ENCODE results near the gene NEDD8.
A peak's percentile ranks its signal among the peaks of the same experiment; 100 is the strongest.

NEDD8 gene

GRCh38 chr14:24255438-24255837 is 23.3 kb upstream of the NEDD8 start:
- DNase-seq: no peak
- Histone ChIP-seq H3K27ac (no peak overlapping the region), H3K4me3 (ENCODE audit: low read depth, low read length) (no peak overlapping the region), H3K27me3 (replicated peaks) (no peaks in the 10 kb centered on the region), H3K36me3 (replicated peaks) (no peaks in the 10 kb centered on the region)
- in situ Hi-C loops (cut with HindIII; ENCODE audit: low pct_ligation_motif_present, low sequenced_read_pairs): no loop called here
- TF ChIP-seq CTCF (IDR thresholded peaks at IDR 0.05; ENCODE audit: low read depth, low read length, missing control alignments): no peak

GRCh38 chr14:24254630-24255392 is 22.6 kb upstream of the NEDD8 start:
- Histone ChIP-seq H3K27ac (no peak overlapping the region), H3K27me3 (replicated peaks) (no peaks in the 10 kb centered on the region), H3K36me3 (replicated peaks) (no peaks in the 10 kb centered on the region), H3K4me3 (ENCODE audit: low read depth, low read length) (no peak overlapping the region)
- no peak for DNase-seq
- in situ Hi-C loops (cut with HindIII; ENCODE audit: low pct_ligation_motif_present, low sequenced_read_pairs): no loop called here
- no peak for TF ChIP-seq CTCF (IDR thresholded peaks at IDR 0.05; ENCODE audit: low read depth, low read length, missing control alignments)

DNA sequence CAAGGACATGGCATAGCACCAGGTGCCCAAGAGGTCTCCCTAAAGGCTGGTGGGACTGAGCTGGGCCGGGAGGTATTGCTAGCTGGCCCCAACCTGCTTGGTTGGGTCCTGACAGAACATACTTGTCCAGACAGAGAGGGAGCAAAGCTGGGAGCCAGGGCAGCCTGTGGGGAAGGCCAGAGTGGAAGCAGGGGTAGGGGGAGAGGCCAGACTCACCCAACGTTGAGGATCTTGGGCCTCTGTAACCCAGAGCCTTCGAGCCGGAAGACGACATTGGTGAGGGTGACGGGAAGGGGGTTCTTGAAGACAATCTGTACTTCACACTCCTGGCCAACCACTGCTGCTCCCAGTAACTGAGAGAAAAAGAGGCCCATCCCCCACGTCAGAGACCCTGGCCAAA is 21.8 kb upstream of the NEDD8 start:
- Histone ChIP-seq H3K27me3 (replicated peaks) (no peaks in the 10 kb centered on the region), H3K36me3 (replicated peaks) (no peaks in the 10 kb centered on the region), H3K27ac (no peak overlapping the region), H3K4me3 (ENCODE audit: low read depth, low read length) (no peak overlapping the region)
- no peak for DNase-seq
- in situ Hi-C loops (cut with HindIII; ENCODE audit: low pct_ligation_motif_present, low sequenced_read_pairs): no loop called here
- no peak for TF ChIP-seq CTCF (IDR thresholded peaks at IDR 0.05; ENCODE audit: low read depth, low read length, missing control alignments)

- DNase-seq: no peak
- no peak overlapping the region for H3K4me3 ChIP-seq (ENCODE audit: low read depth, low read length)
- H3K27me3 ChIP-seq (replicated peaks): no peaks in the 10 kb centered on the region
- TF ChIP-seq CTCF (IDR thresholded peaks at IDR 0.05; ENCODE audit: low read depth, low read length, missing control alignments): no peak
- no peaks in the 10 kb centered on the region for H3K36me3 ChIP-seq (replicated peaks)
- in situ Hi-C loops (cut with HindIII; ENCODE audit: low pct_ligation_motif_present, low sequenced_read_pairs): no loop called here
- H3K27ac ChIP-seq: no peak overlapping the region
Measured at GRCh38 chr14:24252289-24253124, 20.3 kb upstream of the NEDD8 start.

DNA sequence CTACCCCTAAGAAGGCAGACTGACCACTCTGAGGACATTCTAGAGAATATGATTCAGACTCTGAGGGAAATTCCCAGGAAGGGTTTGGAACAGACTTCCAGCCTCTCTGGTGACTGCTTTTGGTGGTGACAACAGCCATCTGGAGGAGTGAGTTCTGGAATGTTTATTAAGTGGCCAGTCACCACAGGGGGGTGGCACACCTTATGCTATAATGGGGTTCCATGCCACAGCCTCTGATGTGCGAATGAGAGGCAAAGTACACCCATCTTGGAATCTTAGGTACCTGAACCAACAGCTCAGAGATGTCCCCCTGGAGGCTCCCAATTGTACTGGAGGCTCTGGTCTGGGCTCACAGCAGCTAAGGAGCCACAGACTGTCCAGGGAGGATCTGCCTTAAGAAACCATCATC is 19.7 kb upstream of the NEDD8 start:
- peak; percentile 18 for TF ChIP-seq CTCF (IDR thresholded peaks at IDR 0.05; ENCODE audit: low read depth, low read length, missing control alignments)
- in situ Hi-C loops (cut with HindIII; ENCODE audit: low pct_ligation_motif_present, low sequenced_read_pairs): no loop called here
- peak; percentile 33 for DNase-seq
- Histone ChIP-seq H3K4me3 (ENCODE audit: low read depth, low read length) (no peak overlapping the region), H3K27ac (no peak overlapping the region), H3K36me3 (replicated peaks) (no peaks in the 10 kb centered on the region), H3K27me3 (replicated peaks) (no peaks in the 10 kb centered on the region)

Measured in brain microvascular endothelial cell (primary cell).